Adrenal gland (tissue), 12 donors: ENCODE data around the gene ZNF800. TPM values are rescaled to one million over a fixed set of nuclear protein-coding genes. Genes with fewer than 3 reads are reported as not detected.

Experiments
- DNase-seq, 7 donors: peaks; one replicate each; pipeline ENCODE4 v3.0.0-alpha.2; 2019 to 2020
- H3K27ac ChIP-seq, 5 donors: fragments of 200-600 bp; sonication (generic) in 4 of 5; 1 replicate in 3 of 5; 2 replicates in 2 of 5; pipeline versions ENCODE4 v1.5.1 to v1.8.0; 2016 to 2020; ENCODE audit warnings: mild to moderate bottlenecking in 1 of 5
- H3K27me3 ChIP-seq: fragments of 200-600 bp; 2 replicates; pipeline ENCODE4 v1.8.0; 2021
- H3K36me3 ChIP-seq, 2 donors: fragments of 200-600 bp; replicated peaks in 1 of 2; 1 replicate in 1 of 2; 2 replicates in 1 of 2; pipeline versions ENCODE4 v1.5.1 to v1.8.0; 2018 to 2022
- H3K4me1 ChIP-seq, 2 donors: fragments of 200-600 bp; replicated peaks in 1 of 2; 1 replicate in 1 of 2; 2 replicates in 1 of 2; pipeline versions ENCODE4 v1.5.1 to v1.8.0; 2018 to 2021
- H3K4me3 ChIP-seq, 4 donors: fragments of 200-600 bp; sonication (generic) in 3 of 4; one replicate each; pipeline ENCODE4 v1.5.1; 2016 to 2018
- H3K9me3 ChIP-seq, 3 donors: fragments of 200-600 bp; sonication (generic) in 1 of 3; replicated peaks in 1 of 3; 1 replicate in 2 of 3; 2 replicates in 1 of 3; pipeline versions ENCODE4 v1.5.1 to v1.8.0; 2016 to 2021
- CTCF ChIP-seq, 6 experiments: fragments of 450-650 bp in 4 of 6; fragments of 200-600 bp in 2 of 6; sonication (generic) in 1 of 6; IDR thresholded peaks; 1 replicate in 5 of 6; 2 replicates in 1 of 6; pipeline versions ENCODE4 v1.5.1 to v1.8.0; 2016 to 2021; ENCODE audit warnings: antibody characterized with exemption in 6 of 6, mild to moderate bottlenecking in 2 of 6, moderate library complexity in 1 of 6
- POLR2A ChIP-seq, 2 donors: fragments of 450-650 bp; IDR thresholded peaks; one replicate each; pipeline ENCODE4 v1.6.1; 2017; ENCODE audit warnings: antibody characterized with exemption in 2 of 2, mild to moderate bottlenecking in 2 of 2, moderate library complexity in 1 of 2
- WGBS, 4 donors: extraction: QIAGEN DNeasy Blood & Tissue Kit in 2 of 4; methylation state at CpG; one replicate each; pipeline versions ENCODE4 v1.1.5 to v1.1.7; 2013 to 2017; 5-methylcytosine and 5-hydroxymethylcytosine counted together
- intact Hi-C, 2 donors: fragments of 100-400 bp; cut with DNase I; formaldehyde crosslinking; loops; one replicate each; pipeline versions ENCODE4 v1.14.1 to v1.15.0; 2022 to 2023
- polyA plus RNA-seq, 3 donors: library from polyadenylated mRNA; stranded (reverse); fragments of 200-250 nt in 2 of 3; fragments of 350-450 nt in 1 of 3; fragmentation: Illumina TruSeq in 1 of 3; extraction: RNeasy Lipid Tissue Mini Kit (QIAGEN cat#74804) in 1 of 3; gene quantifications; one replicate each; pipeline ENCODE4 v1.2.3, GENCODE V29; 2013 to 2014
- total RNA-seq, 9 donors: library from RNA; depleted of rRNA in 4 of 9; stranded (reverse); fragments of >200 nt in 4 of 9; fragments of 120-200 nt in 1 of 9; fragmentation: NEBNext Ultra II Directional in 1 of 9; extraction: Animal tissue kit (Norgen Biotek cat#: 25700) in 1 of 9; gene quantifications; one replicate each; pipeline versions ENCODE4 v1.1.0 to v1.2.4, GENCODE V29; 2013 to 2023
- donor health status: healthy with polysubstance abuse.
- donor health status: Bipolar disorder and iron deficiency.
- donor health status: DM: yes; HTN: yes; CAD: no.
- donor health status: DM: no; HTN: no; CAD: no.
- donor health status: DM: no; HTN: no; CAD: no.
- donor health status: DM: yes; HTN: yes; CAD: no.

Gene ZNF800
- total and polyA plus RNA-seq, 12 donors, result 11.0 to 41.6 (median 28.4) TPM

GRCh38 chr7:127359011-127359410, 33.5 kb downstream of the ZNF800 start:
- Histone ChIP-seq H3K9me3 (no peaks in the 10 kb centered on the region), H3K4me1 (peaks cover 0 to 3% of the 10 kb centered on the region in 2 donors), H3K4me3 (no peak overlapping the region), H3K27me3 (no peaks in the 10 kb centered on the region), H3K27ac (no peak overlapping the region), H3K36me3 (peaks cover 0 to 5% of the 10 kb centered on the region in 2 donors)
- intact Hi-C loops, result no loop called here
- no peak for DNase-seq
- no peak for TF ChIP-seq POLR2A (IDR thresholded peaks at IDR 0.05)
- no peak for TF ChIP-seq CTCF (IDR thresholded peaks at IDR 0.05)
- WGBS, 4 donors, result 95 to 100% (median 96%) methylated on average over 1 of the region's 1 CpG

GRCh38 chr7:127353897-127354296, 38.6 kb downstream of the ZNF800 start:
- Histone ChIP-seq H3K36me3 (no peaks in the 10 kb centered on the region), H3K27me3 (no peaks in the 10 kb centered on the region)
- intact Hi-C loops, result no loop called here

GRCh38 chr7:127350586-127350985, 41.9 kb downstream of the ZNF800 start:
- 75 to 89% (median 84%) methylated on average over 3 of the region's 3 CpGs for WGBS, 4 donors
- intact Hi-C loops, result no loop called here
- Histone ChIP-seq H3K27ac (no peak overlapping the region), H3K36me3 (no peaks in the 10 kb centered on the region), H3K4me3 (no peak overlapping the region), H3K4me1 (peaks cover 4 to 6% of the 10 kb centered on the region in 2 donors), H3K27me3 (no peaks in the 10 kb centered on the region), H3K9me3 (no peaks in the 10 kb centered on the region)
- no peak for DNase-seq
- no peak for TF ChIP-seq CTCF (IDR thresholded peaks at IDR 0.05)

More at GRCh38 chr7:127353897-127354296, 38.6 kb downstream of the ZNF800 start:
- Histone ChIP-seq H3K9me3 (no peaks in the 10 kb centered on the region), H3K27ac (no peak overlapping the region), H3K4me3 (no peak overlapping the region), H3K4me1 (peaks cover 4 to 6% of the 10 kb centered on the region in 2 donors)
- no peak for DNase-seq
- TF ChIP-seq CTCF (IDR thresholded peaks at IDR 0.05) (no peak), POLR2A (IDR thresholded peaks at IDR 0.05) (no peak)

- no peaks in the 10 kb centered on the region for H3K9me3 ChIP-seq
- 86 to 94% (median 91%) methylated on average over 7 of the region's 7 CpGs for WGBS, 4 donors
- no peak overlapping the region for H3K4me3 ChIP-seq
- TF ChIP-seq CTCF (IDR thresholded peaks at IDR 0.05) (no peak), POLR2A (IDR thresholded peaks at IDR 0.05) (no peak)
- no peak overlapping the region for H3K27ac ChIP-seq
- intact Hi-C loops, result loop anchor here in 1 of 2 donors (10.0 kb wide), 1 partner anchor 165 kb away; no protein-coding TSS in a partner anchor
- no peak for DNase-seq
- no peaks in the 10 kb centered on the region for H3K27me3 ChIP-seq
- H3K36me3 ChIP-seq, result no peaks in the 10 kb centered on the region
- peaks cover 4 to 6% of the 10 kb centered on the region in 2 donors for H3K4me1 ChIP-seq
Measured at GRCh38 chr7:127349881-127350280, 42.6 kb downstream of the ZNF800 start.
